ENCODE measurements around the gene ARRDC2. TPM values are rescaled to one million over a fixed set of nuclear protein-coding genes. Genes with fewer than 3 reads are reported as not detected.

Gene ARRDC2
- total and polyA plus RNA-seq, 9 of the 15 experiments (the other 6 are each of a cell fraction or from before 2014, with no cell fraction given) = 1.9 to 27.4 (median 15.2) TPM

GRCh38 chr19:17981611-17982010 is 26.4 kb upstream of the ARRDC2 start:
- POLR2A ChIA-PET = no interaction called here
- no TSS peak for BruUV-seq (replicated peaks)
- CTCF ChIA-PET (ENCODE audit: low intra/inter-chr PET ratio) = no interaction called here
- Histone ChIP-seq H3K79me2 (ENCODE audit: control insufficient read depth, insufficient read depth, low read length) (no peaks in the 10 kb centered on the region), H3K27me3 (ENCODE audit: control insufficient read depth in 2 of 2, insufficient read depth in 2 of 2, low read length in 2 of 2) (peaks cover 7 to 13% of the 10 kb centered on the region in 2 experiments; a peak in 4 of 5 replicates), H3K27ac (ENCODE audit: extremely low read depth, low read depth, low read length) (no peak overlapping the region), H3K4me1 (replicated peaks in 1 of 2; ENCODE audit: control insufficient read depth in 2 of 2, insufficient read depth in 2 of 2, low read length in 2 of 2) (peaks cover 7 to 26% of the 10 kb centered on the region in 2 experiments; a peak in 4 of 5 replicates), H3K9me1 (ENCODE audit: control insufficient read depth, insufficient read depth, low read length) (no peaks in the 10 kb centered on the region), H3K9ac (ENCODE audit: insufficient read depth in 1 of 2, low read depth in 2 of 2, low read length in 2 of 2) (no peak overlapping the region), H3K36me3 (ENCODE audit: control insufficient read depth, insufficient read depth, low read length) (no peaks in the 10 kb centered on the region), H3K9me3 (replicated peaks; ENCODE audit: control insufficient read depth, insufficient read depth, low read depth, low read length) (no peaks in the 10 kb centered on the region), H3K4me3 (no peak overlapping the region), H3K4me2 (ENCODE audit: insufficient read depth, low read length) (no peak overlapping the region), H4K20me1 (replicated peaks; ENCODE audit: control insufficient read depth, insufficient read depth, low read length) (no peaks in the 10 kb centered on the region), H2AFZ (ENCODE audit: low read depth, low read length) (no peak overlapping the region)
- FAIRE-seq (no peak), DNase-seq (ENCODE audit: extremely low read depth in 1 of 4, low spot score in 3 of 4) (no peak), ATAC-seq (no peak)
- intact Hi-C loops (cut with micrococcal nuclease) = no loop called here
- 39% methylated on average over 36 of the region's 38 CpGs for WGBS (ENCODE audit: insufficient coverage, low coverage, missing lambda C conversion rate)
- in situ Hi-C loops (cut with MboI) = no loop called here
- TF ChIP-seq RBM17 (IDR thresholded peaks at IDR 0.05; ENCODE audit: borderline replicate concordance, low read depth, low read length) (no peak), CGGBP1 (CRISPR knock-in tag; IDR thresholded peaks at IDR 0.05) (no peak), ZNF57 (CRISPR knock-in tag; IDR thresholded peaks at IDR 0.05) (no peak), GTF2A2 (tag; IDR thresholded peaks at IDR 0.05) (no peak), U2AF2 (optimal IDR thresholded peaks at IDR 0.05; ENCODE audit: low read depth, low read length) (no peak), RFX1 (IDR thresholded peaks at IDR 0.05) (no peak), NONO (IDR thresholded peaks at IDR 0.05; ENCODE audit: low read depth in 2 of 2, low read length in 1 of 2) (no peak), GMEB1 (CRISPR knock-in tag; IDR thresholded peaks at IDR 0.05) (no peak), ZNF174 (CRISPR knock-in tag; IDR thresholded peaks at IDR 0.05) (no peak), STAT5B (CRISPR knock-in tag; IDR thresholded peaks at IDR 0.05) (no peak), ZBTB33 (CRISPR knock-in tag; IDR thresholded peaks at IDR 0.05) (peak; percentile 47; the same call in 1 of the 2 replicates), NUFIP1 (IDR thresholded peaks at IDR 0.05; ENCODE audit: partially characterized antibody) (no peak), U2AF1 (optimal IDR thresholded peaks at IDR 0.05; ENCODE audit: low read depth, low read length) (no peak), ZNF655 (CRISPR knock-in tag; IDR thresholded peaks at IDR 0.05) (no peak), MBD2 (IDR thresholded peaks at IDR 0.05; ENCODE audit: borderline replicate concordance, low read depth) (no peak), TAF9B (IDR thresholded peaks at IDR 0.05; ENCODE audit: partially characterized antibody) (no peak), TFAP4 (CRISPR knock-in tag; IDR thresholded peaks at IDR 0.05; ENCODE audit: borderline replicate concordance) (peak; percentile 33; the same call in 1 of the 2 replicates), PHB2 (IDR thresholded peaks at IDR 0.05; ENCODE audit: low read depth) (no peak)
